Epithelial cell of esophagus (primary cell): ENCODE data around the gene HFM1.
"Not testable (repeated sequence)": the region's sequence is repeated elsewhere in the genome, so short reads cannot be mapped to it uniquely, and the experiment has no call there.

Experiments
- DNase-seq: peaks from one replicate; pipeline ENCODE4 v3.0.0; 2010; ENCODE audit warnings: low read depth
- H3K4me3 ChIP-seq: 2 replicates; pipeline ENCODE4 v1.5.1; 2011; ENCODE audit warnings: mild to moderate bottlenecking, low read length, control low read depth
- TF ChIP-seq, protein P1 (sequence below): IDR thresholded peaks from 2 replicates; pipeline ENCODE4 v1.5.1; 2011; ENCODE audit warnings: low read depth, mild to moderate bottlenecking, low read length, control low read depth, inconsistent platforms; ENCODE audit not compliant: insufficient read depth; ENCODE audit errors: missing control alignments

HFM1 gene

DNA sequence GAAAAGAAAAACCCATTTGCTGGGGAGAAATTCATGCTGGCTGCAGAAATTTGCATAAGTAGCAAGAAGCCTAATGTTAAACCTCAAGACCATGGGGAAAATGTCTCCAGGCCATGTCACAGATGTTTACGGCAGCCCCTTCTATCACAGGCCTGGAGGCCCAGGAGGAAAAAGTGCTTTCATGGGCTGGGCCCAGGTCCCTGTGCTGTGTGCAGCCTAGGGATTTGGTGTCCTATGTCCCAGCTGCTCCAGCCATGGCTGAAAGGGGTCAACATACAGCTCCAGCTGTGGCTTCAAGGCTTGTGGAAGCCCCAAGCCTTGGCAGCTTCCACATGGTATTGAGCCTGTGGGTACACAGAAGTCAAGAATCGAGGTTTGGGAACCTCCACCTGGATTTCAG is 93.0 kb downstream of the HFM1 start:
- TF ChIP-seq, protein P1, sequence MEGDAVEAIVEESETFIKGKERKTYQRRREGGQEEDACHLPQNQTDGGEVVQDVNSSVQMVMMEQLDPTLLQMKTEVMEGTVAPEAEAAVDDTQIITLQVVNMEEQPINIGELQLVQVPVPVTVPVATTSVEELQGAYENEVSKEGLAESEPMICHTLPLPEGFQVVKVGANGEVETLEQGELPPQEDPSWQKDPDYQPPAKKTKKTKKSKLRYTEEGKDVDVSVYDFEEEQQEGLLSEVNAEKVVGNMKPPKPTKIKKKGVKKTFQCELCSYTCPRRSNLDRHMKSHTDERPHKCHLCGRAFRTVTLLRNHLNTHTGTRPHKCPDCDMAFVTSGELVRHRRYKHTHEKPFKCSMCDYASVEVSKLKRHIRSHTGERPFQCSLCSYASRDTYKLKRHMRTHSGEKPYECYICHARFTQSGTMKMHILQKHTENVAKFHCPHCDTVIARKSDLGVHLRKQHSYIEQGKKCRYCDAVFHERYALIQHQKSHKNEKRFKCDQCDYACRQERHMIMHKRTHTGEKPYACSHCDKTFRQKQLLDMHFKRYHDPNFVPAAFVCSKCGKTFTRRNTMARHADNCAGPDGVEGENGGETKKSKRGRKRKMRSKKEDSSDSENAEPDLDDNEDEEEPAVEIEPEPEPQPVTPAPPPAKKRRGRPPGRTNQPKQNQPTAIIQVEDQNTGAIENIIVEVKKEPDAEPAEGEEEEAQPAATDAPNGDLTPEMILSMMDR = no peak
- no peak for DNase-seq
- H3K4me3 ChIP-seq = no peak overlapping the region

DNA sequence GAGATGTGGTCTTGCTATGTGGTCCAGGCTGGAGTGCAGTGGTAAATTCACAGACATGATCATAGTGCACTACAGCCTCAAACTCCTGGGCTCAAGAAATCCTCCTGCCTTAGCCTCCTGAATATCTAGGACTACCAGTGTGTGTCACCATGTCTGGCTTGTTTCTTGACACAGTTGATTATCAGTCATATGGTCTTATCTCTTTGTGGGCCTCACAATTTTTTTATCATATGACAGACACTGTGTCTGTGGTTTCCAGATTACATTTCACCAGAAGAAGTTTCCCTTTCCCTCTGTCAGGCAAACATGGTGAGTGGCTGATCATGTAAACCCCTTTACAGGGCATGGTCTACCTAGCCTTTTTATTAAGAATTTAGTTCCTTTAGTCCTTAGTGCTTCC is 96.1 kb downstream of the HFM1 start:
- TF ChIP-seq, protein P1 = no peak
- DNase-seq = no peak
- no peak overlapping the region for H3K4me3 ChIP-seq

DNA sequence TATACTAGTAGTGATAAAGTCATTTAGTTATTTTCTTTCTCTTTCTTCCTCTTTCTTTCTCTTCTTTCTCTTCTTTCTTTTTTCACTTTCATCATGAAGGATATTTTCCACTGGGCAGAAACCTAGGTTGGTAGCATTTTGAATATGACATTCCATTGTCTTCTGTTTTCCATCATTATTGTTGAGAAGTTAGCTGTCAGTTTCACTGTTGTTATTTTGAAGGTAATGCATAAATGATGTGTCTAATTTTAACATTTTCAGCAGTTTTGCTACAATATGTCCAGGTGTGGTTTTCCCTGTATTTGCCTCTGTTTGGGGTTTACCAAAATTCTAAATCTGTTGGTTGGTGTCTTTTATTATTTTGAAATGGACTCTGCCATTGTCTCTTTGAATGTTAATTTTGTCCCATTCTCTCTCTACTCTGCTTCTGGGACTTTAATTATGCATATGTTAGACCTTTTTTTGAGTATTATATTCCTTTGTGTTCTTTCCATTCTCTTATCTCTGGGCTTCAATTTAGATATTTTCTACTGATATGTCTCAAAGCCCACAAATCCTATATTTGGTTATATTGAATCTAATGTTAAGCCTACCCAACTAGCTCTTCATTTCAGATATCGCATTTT is 96.7 kb downstream of the HFM1 start:
- DNase-seq = no peak
- no peak overlapping the region for H3K4me3 ChIP-seq
- TF ChIP-seq, protein P1 = no peak

DNA sequence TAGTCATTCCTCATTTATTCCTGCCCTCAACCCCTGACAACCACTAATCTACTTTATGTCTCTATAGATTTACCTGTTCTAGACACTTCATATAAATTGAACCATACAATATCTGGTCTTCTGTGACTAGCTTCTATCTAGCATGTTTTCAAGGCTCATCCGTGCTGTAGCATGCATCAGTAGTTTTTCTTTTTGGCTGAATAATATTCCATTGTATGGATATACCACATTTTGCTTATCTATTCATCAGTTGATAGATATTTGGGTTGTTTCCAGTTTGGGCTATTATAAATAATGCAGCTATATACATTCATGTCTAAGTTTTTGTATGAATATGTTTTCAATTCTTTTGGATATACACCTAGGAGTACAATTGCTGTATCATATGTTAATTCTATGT is 101.5 kb downstream of the HFM1 start:
- no peak for DNase-seq
- TF ChIP-seq, protein P1 = no peak
- no peak overlapping the region for H3K4me3 ChIP-seq

DNA sequence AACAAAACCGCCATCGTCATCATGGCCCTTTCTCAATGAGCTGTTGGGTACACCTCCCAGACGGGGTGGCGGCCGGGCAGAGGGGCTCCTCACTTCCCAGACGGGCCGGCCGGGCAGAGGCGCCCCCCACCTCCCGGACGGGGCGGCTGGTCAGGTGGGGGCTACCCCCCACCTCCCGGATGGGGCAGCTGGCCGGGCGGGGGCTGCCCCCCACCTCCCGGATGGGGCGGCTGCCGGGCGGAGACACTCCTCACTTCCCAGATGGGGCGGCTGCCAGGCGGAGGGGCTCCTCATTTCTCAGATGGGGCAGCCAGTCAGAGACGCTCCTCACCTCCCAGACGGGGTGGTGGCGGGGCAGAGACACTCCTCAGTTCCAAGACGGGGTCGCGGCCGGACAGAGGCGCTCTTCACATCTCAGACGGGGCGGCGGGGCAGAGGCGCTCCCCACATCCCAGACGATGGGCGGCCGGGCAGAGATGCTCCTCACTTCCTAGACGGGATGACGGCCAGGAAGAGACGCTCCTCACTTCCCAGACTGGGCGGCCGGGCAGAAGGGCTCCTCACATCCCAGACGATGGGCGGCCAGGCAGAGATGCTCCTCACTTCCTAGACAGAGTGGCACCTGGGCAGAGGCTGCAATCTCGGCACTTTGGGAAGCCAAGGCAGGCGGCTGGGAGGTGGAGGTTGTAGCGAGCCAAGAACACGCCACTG is 115.6 kb downstream of the HFM1 start:
- H3K4me3 ChIP-seq, DNase-seq: not testable (repeated sequence)

DNA sequence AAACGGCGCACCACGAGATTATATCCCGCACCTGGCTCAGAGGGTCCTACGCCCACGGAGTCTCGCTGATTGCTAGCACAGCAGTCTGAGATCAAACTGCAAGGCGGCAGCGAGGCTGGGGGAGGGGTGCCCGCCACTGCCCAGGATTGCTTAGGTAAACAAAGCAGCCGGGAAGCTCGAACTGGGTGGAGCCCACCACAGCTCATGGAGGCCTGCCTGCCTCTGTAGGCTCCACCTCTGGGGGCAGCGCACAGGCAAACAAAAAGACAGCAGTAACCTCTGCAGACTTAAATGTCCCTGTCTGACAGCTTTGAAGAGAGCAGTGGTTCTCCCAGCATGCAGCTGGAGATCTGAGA is 117.7 kb downstream of the HFM1 start:
- H3K4me3 ChIP-seq = not testable (repeated sequence)

DNA sequence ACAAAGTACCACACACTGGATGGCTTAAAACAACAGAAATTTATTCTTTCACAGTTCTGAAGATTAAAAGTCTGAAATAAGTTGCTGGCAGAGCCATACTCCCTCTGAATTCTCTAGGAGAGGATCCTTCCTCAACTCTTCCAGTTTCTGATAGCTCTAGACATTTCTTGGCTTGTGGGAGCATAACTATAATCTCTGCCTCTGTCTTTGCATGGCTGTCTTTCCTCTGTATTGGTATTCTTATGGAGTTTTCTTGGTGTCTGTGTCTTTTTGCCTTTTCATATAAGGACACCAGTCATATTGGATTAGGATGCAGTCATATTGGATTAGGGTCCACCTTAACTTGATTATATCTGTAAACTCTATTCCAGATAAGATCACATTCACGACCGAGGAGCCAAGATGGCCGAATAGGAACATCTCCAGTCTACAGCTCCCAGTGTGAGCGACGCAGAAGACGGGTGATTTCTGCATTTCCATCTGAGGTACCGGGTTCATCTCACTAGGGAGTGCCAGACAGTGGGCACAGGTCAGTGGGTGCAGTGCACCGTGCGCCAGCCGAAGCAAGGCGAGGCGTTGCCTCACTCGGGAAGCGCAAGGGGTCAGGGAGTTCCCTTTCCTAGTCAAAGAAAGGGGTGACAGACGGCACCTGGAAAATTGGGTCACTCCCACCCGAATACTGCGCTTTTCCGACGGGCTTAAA is 118.2 kb downstream of the HFM1 start:
- not testable (repeated sequence) for DNase-seq, H3K4me3 ChIP-seq

More for the DNA sequence above, 117.7 kb downstream of the HFM1 start:
- DNase-seq = not testable (repeated sequence)

DNA sequence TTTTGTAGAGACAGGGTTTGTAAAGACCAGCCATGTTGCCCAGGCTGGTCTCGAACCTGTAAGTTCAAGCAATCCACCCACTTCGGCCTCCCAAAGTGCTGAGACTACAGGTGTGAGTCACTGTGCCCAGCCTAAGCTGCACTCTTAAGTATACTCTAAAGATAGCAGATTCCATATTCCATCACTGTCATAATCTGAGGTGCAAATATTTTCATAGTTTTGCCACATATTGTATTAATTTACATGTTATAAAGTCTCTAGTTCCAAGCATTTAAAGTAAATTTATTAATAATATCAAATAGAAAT is 121.3 kb downstream of the HFM1 start:
- H3K4me3 ChIP-seq = no peak overlapping the region
- TF ChIP-seq, protein P1 = no peak
- DNase-seq = peak; percentile 3
